ENCODE data around the gene EIF5AL1.

EIF5AL1 gene

GRCh38 chr10:79490400-79491142 is 21.8 kb upstream of the EIF5AL1 start:
- no peak overlapping the region for H3K4me3 ChIP-seq (ENCODE audit: low read depth, low read length)
- DNase-seq (ENCODE audit: low read depth) = no peak
- TF ChIP-seq MAX (IDR thresholded peaks at IDR 0.05; ENCODE audit: low read depth, low read length) = no peak

GRCh38 chr10:79491143-79491835 is 21.0 kb upstream of the EIF5AL1 start:
- DNase-seq (ENCODE audit: low read depth) = peak; percentile 63
- no peak overlapping the region for H3K4me3 ChIP-seq (ENCODE audit: low read depth, low read length)
- TF ChIP-seq CTCF (IDR thresholded peaks at IDR 0.05; ENCODE audit: low read depth, low read length) (peak; percentile 36), POLR2A (IDR thresholded peaks at IDR 0.05; ENCODE audit: extremely low read depth, insufficient read length) (no peak), MYC (IDR thresholded peaks at IDR 0.05; ENCODE audit: low read depth, low read length) (peak; percentile 51), MAX (IDR thresholded peaks at IDR 0.05; ENCODE audit: low read depth, low read length) (peak; percentile 78)

- no peak overlapping the region for H3K4me3 ChIP-seq (ENCODE audit: low read depth, low read length)
- TF ChIP-seq MAX (IDR thresholded peaks at IDR 0.05; ENCODE audit: low read depth, low read length) = no peak
- no peak for TF ChIP-seq CTCF (IDR thresholded peaks at IDR 0.05; ENCODE audit: low read depth, low read length)
- no peak for TF ChIP-seq MYC (IDR thresholded peaks at IDR 0.05; ENCODE audit: low read depth, low read length)
- no peak for TF ChIP-seq POLR2A (IDR thresholded peaks at IDR 0.05; ENCODE audit: extremely low read depth, insufficient read length)
- DNase-seq (ENCODE audit: low read depth) = no peak
Measured at GRCh38 chr10:79492256-79492655, 20.1 kb upstream of the EIF5AL1 start.

GRCh38 chr10:79492839-79493238 is 19.5 kb upstream of the EIF5AL1 start:
- H3K4me3 ChIP-seq (ENCODE audit: low read depth, low read length) = no peak overlapping the region
- TF ChIP-seq MYC (IDR thresholded peaks at IDR 0.05; ENCODE audit: low read depth, low read length) (no peak), MAX (IDR thresholded peaks at IDR 0.05; ENCODE audit: low read depth, low read length) (no peak), CTCF (IDR thresholded peaks at IDR 0.05; ENCODE audit: low read depth, low read length) (no peak), POLR2A (IDR thresholded peaks at IDR 0.05; ENCODE audit: extremely low read depth, insufficient read length) (no peak)
- no peak for DNase-seq (ENCODE audit: low read depth)

GRCh38 chr10:79493806-79494205 is 18.5 kb upstream of the EIF5AL1 start:
- no peak for DNase-seq (ENCODE audit: low read depth)
- no peak overlapping the region for H3K4me3 ChIP-seq (ENCODE audit: low read depth, low read length)
- TF ChIP-seq MAX (IDR thresholded peaks at IDR 0.05; ENCODE audit: low read depth, low read length) (no peak), MYC (IDR thresholded peaks at IDR 0.05; ENCODE audit: low read depth, low read length) (no peak), POLR2A (IDR thresholded peaks at IDR 0.05; ENCODE audit: extremely low read depth, insufficient read length) (no peak), CTCF (IDR thresholded peaks at IDR 0.05; ENCODE audit: low read depth, low read length) (no peak)
